NOMO-1 treated with DMSO at 0.1 percent for 48 hours (cell line): ENCODE results near the gene PPAN.

ENCODE experiments used
- DNase-seq: peaks from one replicate; lab custom pipeline; 2025; ENCODE audit not compliant: unreplicated experiment; lab: John Stamatoyannopoulos, UW

PPAN gene

GRCh38 chr19:10092648-10093294, 13.4 kb upstream of the PPAN start:
- DNase-seq: no peak

GRCh38 chr19:10093295-10094186, 12.6 kb upstream of the PPAN start:
- DNase-seq: no peak

- DNase-seq: no peak
These were observed 10.6 kb upstream of the PPAN start for GRCh38 chr19:10095622-10095947.

GRCh38 chr19:10095948-10096614, 10.1 kb upstream of the PPAN start:
- DNase-seq: peak; percentile 77

- DNase-seq: no peak
These were observed 9.6 kb upstream of the PPAN start for GRCh38 chr19:10096615-10096963.

- no peak for DNase-seq
These were observed 5.9 kb upstream of the PPAN start for GRCh38 chr19:10100163-10100785.

GRCh38 chr19:10102787-10103236, 3.4 kb upstream of the PPAN start:
- DNase-seq: peak; percentile 14

- no peak for DNase-seq
These were observed 2.0 kb upstream of the PPAN start for GRCh38 chr19:10104130-10104513.

GRCh38 chr19:10104665-10105508, 1.3 kb upstream of the PPAN start:
- no peak for DNase-seq

GRCh38 chr19:10105509-10106099, 558 bp upstream of the PPAN start:
- DNase-seq: no peak

GRCh38 chr19:10107254-10107653, 1.1 kb downstream of the PPAN start:
- no peak for DNase-seq

- DNase-seq: no peak
These were observed 1.7 kb downstream of the PPAN start for GRCh38 chr19:10107817-10108367.

- DNase-seq: no peak
These were observed 3.4 kb downstream of the PPAN start for GRCh38 chr19:10109528-10109927.

GRCh38 chr19:10110076-10110971, 4.2 kb downstream of the PPAN start:
- DNase-seq: no peak

GRCh38 chr19:10110972-10111317, 4.8 kb downstream of the PPAN start:
- DNase-seq: no peak

GRCh38 chr19:10111405-10111811, 5.2 kb downstream of the PPAN start, which contains the start of gene P2RY11:
Gene P2RY11, plus strand, starts transcription at chr19:10111693. Its CDS starts 29 bp downstream, at chr19:10111722.
- DNase-seq: peak; percentile 25

- peak; percentile 34 for DNase-seq
These were observed 6.0 kb downstream of the PPAN start for GRCh38 chr19:10112037-10112761.

GRCh38 chr19:10112895-10113591, 6.9 kb downstream of the PPAN start:
- no peak for DNase-seq
